Activated CD8-positive, alpha-beta T cell treated with anti-CD3 and anti-CD28 coated beads, Interleukin-2, amount 10 ng/mL, durations not matched to agents 7 days and 5 days (primary cell): ENCODE results near the gene SLC2A10. TPM values are rescaled to one million over a fixed set of nuclear protein-coding genes. Genes with fewer than 3 reads are reported as not detected.

Experiments used
- ATAC-seq: fragments of 150-1000 bp; cut with Tn5 transposase; one replicate; pipeline ENCODE4 v1.10.0; 2021; ENCODE audit warnings: moderate library complexity
- CTCF ChIA-PET: fragments of 350-600 bp; sonication (Branson Sonifier 250); formaldehyde crosslinking; loops from one replicate; lab custom pipeline; 2021; ENCODE audit warnings: antibody characterized with exemption; lab: Charles Lee
- POLR2A ChIA-PET: fragments of 350-600 bp; sonication (Branson Sonifier 250); formaldehyde crosslinking; loops from one replicate; lab custom pipeline; 2021; ENCODE audit warnings: antibody characterized with exemption; lab: Charles Lee
- DNase-seq: peaks from one replicate; pipeline ENCODE4 v3.0.0-alpha.2; 2020
- H3K27ac Mint-ChIP-seq: one replicate; pipeline ENCODE4 v1.8.0; 2021; ENCODE audit warnings: mild to moderate bottlenecking, mixed read lengths
- H3K27me3 Mint-ChIP-seq: one replicate; pipeline ENCODE4 v1.8.0; 2021; ENCODE audit warnings: low read depth, mixed read lengths
- H3K36me3 Mint-ChIP-seq: one replicate; pipeline ENCODE4 v1.8.0; 2021; ENCODE audit warnings: low read depth, mixed read lengths
- H3K4me1 Mint-ChIP-seq: one replicate; pipeline ENCODE4 v1.8.0; 2021; ENCODE audit warnings: low read depth, mixed read lengths
- H3K4me3 Mint-ChIP-seq: one replicate; pipeline ENCODE4 v1.8.0; 2021; ENCODE audit warnings: mild to moderate bottlenecking, mixed read lengths
- H3K9me3 Mint-ChIP-seq: one replicate; pipeline ENCODE4 v1.8.0; 2022; ENCODE audit warnings: mixed read lengths; ENCODE audit not compliant: insufficient read depth
- total RNA-seq, 2 experiments: library from RNA; stranded (reverse); gene quantifications; one replicate each; pipeline ENCODE4 v1.2.3, GENCODE V29; 2021

Gene SLC2A10
- total RNA-seq, 2 experiments from 2014 or later, result not detected

DNA sequence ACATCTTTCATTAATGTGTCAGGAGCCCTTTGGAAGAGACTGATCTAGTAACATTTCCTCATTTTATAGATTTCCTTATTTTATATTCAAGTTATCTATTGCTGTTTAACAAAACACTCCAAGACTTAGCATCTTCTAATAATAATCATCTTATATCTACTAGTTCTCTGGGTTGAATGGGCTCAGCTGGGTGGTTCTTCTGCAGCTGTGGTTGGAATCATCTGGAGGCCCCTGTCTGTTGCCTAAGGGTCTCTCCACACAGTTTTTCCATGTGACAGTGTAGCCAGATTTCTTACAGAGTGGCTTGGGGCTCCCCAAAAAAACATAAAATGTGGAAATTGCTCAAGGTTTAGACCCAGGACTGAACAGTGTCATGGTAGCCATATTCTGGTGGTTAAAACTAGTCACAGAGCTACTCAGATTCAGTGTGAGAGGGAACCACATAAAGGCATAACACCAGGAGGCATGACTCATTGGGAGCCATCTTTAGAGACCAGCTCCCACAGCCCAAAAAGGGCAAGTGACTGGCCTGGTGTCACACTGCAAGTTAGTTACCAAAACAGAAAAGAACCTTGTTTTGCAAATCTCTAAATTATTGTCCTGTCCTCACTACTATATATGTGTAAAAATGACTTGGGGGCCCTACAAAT, 11.5 kb downstream of the SLC2A10 start:
- DNase-seq (no peak), ATAC-seq (no peak)
- ChIA-PET POLR2A (no interaction called here), CTCF (no interaction called here)
- Mint-ChIP-seq H3K27me3 (peaks cover 1% of the 10 kb centered on the region), H3K27ac (no peak overlapping the region), H3K9me3 (peaks cover 9% of the 10 kb centered on the region), H3K4me1 (no peaks in the 10 kb centered on the region), H3K36me3 (no peaks in the 10 kb centered on the region), H3K4me3 (no peak overlapping the region)

DNA sequence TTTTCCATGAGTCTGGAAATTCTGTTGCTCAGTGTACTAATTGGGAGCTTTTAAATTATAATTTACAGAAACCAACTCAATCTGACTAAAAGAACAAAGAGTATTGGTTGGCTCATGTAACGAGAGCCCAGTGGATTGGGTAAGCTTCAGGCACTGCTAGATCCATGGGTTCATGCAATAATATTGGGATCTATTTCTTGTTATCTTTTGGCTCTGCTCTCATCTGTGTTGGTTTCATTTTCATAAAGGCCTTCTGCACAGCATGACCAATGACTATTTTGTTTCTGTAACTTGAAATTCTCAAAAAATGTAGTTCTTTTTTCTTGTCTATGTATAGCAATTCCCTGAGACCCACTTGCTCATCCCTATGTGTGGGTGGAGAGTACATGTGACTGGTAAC, 12.0 kb downstream of the SLC2A10 start:
- Mint-ChIP-seq H3K4me3 (no peak overlapping the region), H3K27me3 (peaks cover 1% of the 10 kb centered on the region), H3K4me1 (no peaks in the 10 kb centered on the region), H3K36me3 (no peaks in the 10 kb centered on the region), H3K27ac (no peak overlapping the region), H3K9me3 (peaks cover 9% of the 10 kb centered on the region)
- no peak for DNase-seq
- CTCF ChIA-PET, result no interaction called here
- ATAC-seq, result no peak
- POLR2A ChIA-PET, result no interaction called here

DNA sequence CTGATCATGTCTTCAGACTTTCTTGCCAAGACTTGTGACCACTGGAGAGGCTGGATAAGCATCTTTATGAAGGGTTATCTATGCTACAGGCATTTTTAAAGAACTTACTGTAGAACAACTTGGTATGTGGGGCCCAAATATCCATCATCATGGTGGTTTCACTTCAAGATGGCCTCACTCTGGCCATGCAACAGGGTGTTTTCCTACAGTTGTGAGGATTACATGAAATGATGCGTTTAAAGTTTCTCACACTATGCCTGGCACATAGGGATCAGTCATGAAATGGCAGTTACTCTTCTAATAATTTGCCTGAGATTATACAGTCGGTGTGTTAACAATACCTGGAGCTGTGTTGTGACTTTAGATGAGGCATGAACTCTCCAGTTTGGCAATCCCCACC, 13.0 kb downstream of the SLC2A10 start:
- Mint-ChIP-seq H3K36me3 (no peaks in the 10 kb centered on the region), H3K27ac (no peak overlapping the region), H3K4me1 (no peaks in the 10 kb centered on the region), H3K4me3 (no peak overlapping the region), H3K9me3 (peaks cover 9% of the 10 kb centered on the region), H3K27me3 (peaks cover 1% of the 10 kb centered on the region)
- DNase-seq (no peak), ATAC-seq (no peak)
- POLR2A ChIA-PET, result no interaction called here
- CTCF ChIA-PET, result no interaction called here

DNA sequence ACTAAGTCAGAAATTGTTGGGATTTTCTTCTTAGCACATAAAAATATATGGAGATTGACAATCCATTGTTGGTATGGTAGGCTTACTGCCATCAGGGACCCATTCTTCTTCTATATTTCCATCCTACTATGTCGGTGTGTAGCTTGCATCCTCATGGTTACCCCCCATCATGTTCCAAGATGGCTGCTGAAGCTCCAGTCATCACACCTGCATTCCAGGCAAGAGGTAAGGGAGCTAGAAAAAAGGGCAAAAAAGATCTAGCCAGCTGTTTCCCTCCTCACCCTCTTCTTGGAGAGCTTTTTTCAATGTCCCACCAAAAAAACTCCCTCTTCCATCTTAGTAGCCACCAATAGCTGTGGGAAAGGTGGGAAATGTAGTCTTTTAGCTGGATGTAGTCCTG, 13.6 kb downstream of the SLC2A10 start:
- no peak overlapping the region for H3K4me3 Mint-ChIP-seq
- POLR2A ChIA-PET, result no interaction called here
- CTCF ChIA-PET, result no interaction called here
- ATAC-seq (no peak), DNase-seq (no peak)
- peaks cover 9% of the 10 kb centered on the region for H3K9me3 Mint-ChIP-seq
- no peaks in the 10 kb centered on the region for H3K36me3 Mint-ChIP-seq
- no peak overlapping the region for H3K27ac Mint-ChIP-seq
- peaks cover 1% of the 10 kb centered on the region for H3K27me3 Mint-ChIP-seq
- no peaks in the 10 kb centered on the region for H3K4me1 Mint-ChIP-seq

DNA sequence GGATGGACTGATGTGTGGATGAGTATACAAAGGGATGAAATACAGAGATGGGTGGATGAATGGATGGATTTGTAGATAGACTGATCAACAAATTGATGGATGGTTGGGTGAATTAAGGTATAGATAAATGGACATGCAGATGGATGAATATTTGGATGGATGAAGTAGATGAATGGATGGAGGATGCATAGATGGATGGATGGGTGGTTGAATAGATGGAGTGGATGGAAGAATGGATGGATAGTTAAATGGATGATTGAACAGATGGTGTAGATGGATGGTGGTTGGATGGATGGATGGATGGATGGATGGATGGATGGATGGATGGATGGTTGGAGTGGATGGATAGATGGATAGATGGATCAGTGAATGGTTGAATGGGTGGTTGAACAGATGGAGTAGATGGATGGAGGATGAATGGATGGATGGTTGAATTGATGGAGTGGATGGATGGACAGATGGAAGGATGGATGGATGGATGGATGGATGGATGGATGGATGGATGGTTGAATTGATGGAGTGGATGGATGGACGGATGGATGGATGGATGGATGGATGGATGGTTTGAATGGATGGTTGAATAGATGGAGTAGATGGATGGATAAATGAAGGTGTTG, 15.0 kb downstream of the SLC2A10 start:
- no peak overlapping the region for H3K4me3 Mint-ChIP-seq
- H3K27me3 Mint-ChIP-seq, result no peaks in the 10 kb centered on the region
- no peak for DNase-seq
- no peak for ATAC-seq
- POLR2A ChIA-PET, result no interaction called here
- H3K27ac Mint-ChIP-seq, result no peak overlapping the region
- CTCF ChIA-PET, result no interaction called here
- no peaks in the 10 kb centered on the region for H3K36me3 Mint-ChIP-seq
- H3K9me3 Mint-ChIP-seq, result peaks cover 9% of the 10 kb centered on the region
- no peaks in the 10 kb centered on the region for H3K4me1 Mint-ChIP-seq

DNA sequence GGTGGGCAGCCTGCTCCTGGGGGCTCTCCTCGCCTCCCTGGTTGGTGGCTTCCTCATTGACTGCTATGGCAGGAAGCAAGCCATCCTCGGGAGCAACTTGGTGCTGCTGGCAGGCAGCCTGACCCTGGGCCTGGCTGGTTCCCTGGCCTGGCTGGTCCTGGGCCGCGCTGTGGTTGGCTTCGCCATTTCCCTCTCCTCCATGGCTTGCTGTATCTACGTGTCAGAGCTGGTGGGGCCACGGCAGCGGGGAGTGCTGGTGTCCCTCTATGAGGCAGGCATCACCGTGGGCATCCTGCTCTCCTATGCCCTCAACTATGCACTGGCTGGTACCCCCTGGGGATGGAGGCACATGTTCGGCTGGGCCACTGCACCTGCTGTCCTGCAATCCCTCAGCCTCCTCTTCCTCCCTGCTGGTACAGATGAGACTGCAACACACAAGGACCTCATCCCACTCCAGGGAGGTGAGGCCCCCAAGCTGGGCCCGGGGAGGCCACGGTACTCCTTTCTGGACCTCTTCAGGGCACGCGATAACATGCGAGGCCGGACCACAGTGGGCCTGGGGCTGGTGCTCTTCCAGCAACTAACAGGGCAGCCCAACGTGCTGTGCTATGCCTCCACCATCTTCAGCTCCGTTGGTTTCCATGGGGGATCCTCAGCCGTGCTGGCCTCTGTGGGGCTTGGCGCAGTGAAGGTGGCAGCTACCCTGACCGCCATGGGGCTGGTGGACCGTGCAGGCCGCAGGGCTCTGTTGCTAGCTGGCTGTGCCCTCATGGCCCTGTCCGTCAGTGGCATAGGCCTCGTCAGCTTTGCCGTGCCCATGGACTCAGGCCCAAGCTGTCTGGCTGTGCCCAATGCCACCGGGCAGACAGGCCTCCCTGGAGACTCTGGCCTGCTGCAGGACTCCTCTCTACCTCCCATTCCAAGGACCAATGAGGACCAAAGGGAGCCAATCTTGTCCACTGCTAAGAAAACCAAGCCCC, 16.0 kb downstream of the SLC2A10 start:
- no peaks in the 10 kb centered on the region for H3K36me3 Mint-ChIP-seq
- ATAC-seq (no peak), DNase-seq (no peak)
- no peaks in the 10 kb centered on the region for H3K4me1 Mint-ChIP-seq
- no peak overlapping the region for H3K4me3 Mint-ChIP-seq
- POLR2A ChIA-PET, result no interaction called here
- H3K27me3 Mint-ChIP-seq, result no peaks in the 10 kb centered on the region
- no peak overlapping the region for H3K27ac Mint-ChIP-seq
- CTCF ChIA-PET, result no interaction called here
- peaks cover 5% of the 10 kb centered on the region for H3K9me3 Mint-ChIP-seq

DNA sequence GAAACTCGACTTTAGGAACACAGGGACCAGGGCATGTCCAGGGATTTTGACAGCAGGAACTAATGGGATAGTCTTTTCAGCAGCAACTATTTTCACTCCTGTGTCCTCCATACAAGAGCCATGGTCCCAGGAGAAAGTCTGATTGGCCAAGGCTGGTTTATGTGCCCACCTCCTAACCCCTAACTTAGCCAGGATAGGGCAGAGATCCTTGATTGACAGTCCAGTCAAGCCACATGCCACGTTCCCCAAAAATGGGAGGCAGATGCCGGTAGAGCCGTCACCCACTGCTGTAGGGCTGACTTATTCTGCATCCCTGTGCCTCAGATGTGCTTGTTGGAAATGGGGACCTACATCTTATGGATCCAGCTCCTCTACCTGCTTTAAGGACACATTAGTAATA, 22.3 kb downstream of the SLC2A10 start:
- Mint-ChIP-seq H3K4me1 (no peaks in the 10 kb centered on the region), H3K27ac (no peak overlapping the region)
- POLR2A ChIA-PET, result no interaction called here

DNA sequence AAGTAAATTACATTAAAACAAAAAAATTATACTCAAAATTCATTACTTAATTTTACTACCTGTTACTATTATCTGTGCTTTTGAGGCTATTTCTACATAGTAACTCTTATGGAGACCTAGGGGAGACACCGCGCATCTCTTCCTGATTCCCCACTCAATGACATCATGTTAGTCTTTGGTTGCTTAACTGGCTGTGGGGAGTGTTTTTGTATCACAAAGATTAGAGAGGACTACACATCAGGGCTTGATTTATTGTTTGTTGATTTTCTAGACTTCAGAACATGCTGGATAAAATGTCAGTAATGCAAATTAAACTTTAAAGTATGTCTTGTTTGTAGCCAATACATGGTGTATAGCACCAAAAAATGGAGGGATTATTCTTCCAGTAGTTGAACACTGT, 26.0 kb downstream of the SLC2A10 start:
- Mint-ChIP-seq H3K27ac (no peak overlapping the region), H3K9me3 (no peaks in the 10 kb centered on the region), H3K27me3 (peaks cover 17% of the 10 kb centered on the region), H3K4me1 (no peaks in the 10 kb centered on the region), H3K4me3 (no peak overlapping the region), H3K36me3 (no peaks in the 10 kb centered on the region)
- ATAC-seq (no peak), DNase-seq (no peak)
- ChIA-PET CTCF (no interaction called here), POLR2A (no interaction called here)

More for the DNA sequence above, 22.3 kb downstream of the SLC2A10 start:
- Mint-ChIP-seq H3K4me3 (no peak overlapping the region), H3K27me3 (peaks cover 2% of the 10 kb centered on the region), H3K36me3 (no peaks in the 10 kb centered on the region), H3K9me3 (no peaks in the 10 kb centered on the region)
- CTCF ChIA-PET, result no interaction called here
- no peak for ATAC-seq
- no peak for DNase-seq

DNA sequence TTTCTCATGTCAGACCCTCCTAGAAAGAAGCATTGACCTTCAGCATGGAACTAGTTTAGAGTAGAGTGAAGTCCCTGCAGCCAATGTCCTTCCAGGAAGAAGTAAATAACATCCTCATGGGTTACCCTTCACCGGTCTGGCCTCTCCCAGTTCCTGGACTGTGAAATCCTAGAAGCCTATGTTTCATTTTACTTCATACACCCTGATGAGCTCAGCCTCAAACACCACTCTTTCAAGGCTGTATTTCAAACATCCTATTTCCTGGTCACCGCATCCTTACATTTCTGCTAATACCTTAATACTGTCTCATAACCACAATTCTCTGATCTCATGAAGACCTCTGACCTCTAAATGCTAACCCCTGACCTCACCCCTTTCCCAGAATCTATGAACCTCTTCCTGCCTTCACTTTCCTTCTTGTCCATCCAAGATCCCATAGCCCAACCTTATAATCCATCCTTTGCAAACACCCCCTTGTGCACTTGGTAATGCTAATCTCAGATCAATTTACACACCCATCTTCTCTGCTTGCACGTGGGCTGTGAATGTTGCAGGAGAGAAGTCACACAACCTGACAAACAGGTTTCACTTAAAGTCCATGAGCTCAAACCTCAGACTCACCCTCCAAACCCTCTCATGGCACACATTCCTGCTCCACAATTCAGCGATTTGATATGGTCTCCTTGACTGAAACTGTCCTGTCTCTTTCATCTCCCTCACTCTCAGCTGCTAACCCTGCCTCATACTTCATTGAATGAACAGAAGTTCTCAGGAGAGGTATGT, 30.2 kb downstream of the SLC2A10 start:
- DNase-seq (no peak), ATAC-seq (no peak)
- H3K36me3 Mint-ChIP-seq, result no peaks in the 10 kb centered on the region
- ChIA-PET CTCF (no interaction called here), POLR2A (no interaction called here)
- H3K4me1 Mint-ChIP-seq, result no peaks in the 10 kb centered on the region
- H3K9me3 Mint-ChIP-seq, result no peaks in the 10 kb centered on the region
- peaks cover 27% of the 10 kb centered on the region for H3K27me3 Mint-ChIP-seq
- no peak overlapping the region for H3K27ac Mint-ChIP-seq
- H3K4me3 Mint-ChIP-seq, result no peak overlapping the region

DNA sequence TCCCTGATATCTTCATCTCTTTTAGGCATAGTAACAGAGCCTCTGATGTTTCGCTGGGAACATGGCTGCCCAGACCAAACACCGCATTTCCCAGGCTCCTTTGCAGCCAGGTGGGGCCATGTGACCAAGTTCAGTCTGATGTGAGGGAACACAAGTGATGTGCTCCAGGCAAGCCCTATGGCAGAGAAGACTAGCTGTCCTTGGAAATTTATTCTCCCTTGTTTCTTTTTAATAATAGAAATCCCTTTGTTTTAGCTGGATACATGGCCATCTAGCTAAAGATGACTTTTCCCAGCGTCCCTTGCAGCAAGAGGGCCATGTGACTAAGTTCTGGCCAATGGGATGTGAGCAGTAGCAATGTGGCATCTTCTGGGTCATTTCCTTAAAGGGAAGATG, 30.8 kb downstream of the SLC2A10 start:
- ATAC-seq, result no peak
- no peak overlapping the region for H3K27ac Mint-ChIP-seq
- no peaks in the 10 kb centered on the region for H3K36me3 Mint-ChIP-seq
- CTCF ChIA-PET, result no interaction called here
- H3K9me3 Mint-ChIP-seq, result no peaks in the 10 kb centered on the region
- H3K27me3 Mint-ChIP-seq, result peaks cover 27% of the 10 kb centered on the region
- no peak overlapping the region for H3K4me3 Mint-ChIP-seq
- POLR2A ChIA-PET, result no interaction called here
- DNase-seq, result no peak
- no peaks in the 10 kb centered on the region for H3K4me1 Mint-ChIP-seq

DNA sequence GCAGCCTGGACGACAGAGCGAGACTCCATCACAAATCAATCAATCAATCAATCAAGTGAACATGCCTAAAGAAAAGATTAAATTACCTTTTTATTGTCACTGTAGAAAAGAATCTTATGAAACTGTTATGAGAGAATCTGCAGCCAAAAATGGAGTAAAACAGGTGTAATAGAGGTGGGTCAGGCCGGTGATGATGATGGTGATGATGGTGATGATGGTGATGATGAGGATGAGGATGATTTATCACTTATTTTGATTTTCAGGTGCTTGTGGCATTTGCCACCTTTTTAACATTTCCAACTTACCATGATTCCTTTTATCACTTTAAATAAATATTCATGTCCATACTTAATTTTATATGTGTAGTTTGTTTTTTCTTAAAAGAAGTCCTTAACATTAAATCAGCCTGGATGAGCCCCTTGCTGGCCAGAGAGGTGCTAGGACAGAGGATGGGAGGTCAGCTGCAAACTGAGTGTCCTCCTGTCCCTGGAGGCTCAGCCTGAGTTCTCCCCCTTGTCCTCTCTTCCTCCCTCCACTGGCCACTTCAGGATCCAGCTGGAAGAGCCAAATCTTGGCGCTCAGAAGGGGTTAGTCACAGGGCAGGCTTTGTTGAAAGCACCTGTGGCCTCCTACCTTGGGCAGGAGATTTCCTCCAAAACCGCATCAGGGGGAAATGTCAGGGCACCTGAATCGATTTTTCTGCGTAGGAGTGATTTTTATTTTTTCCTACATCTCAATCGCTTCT, 32.6 kb downstream of the SLC2A10 start:
- ATAC-seq (no peak), DNase-seq (no peak)
- Mint-ChIP-seq H3K27ac (no peak overlapping the region), H3K4me3 (no peak overlapping the region), H3K27me3 (peaks cover 31% of the 10 kb centered on the region), H3K9me3 (no peaks in the 10 kb centered on the region), H3K36me3 (no peaks in the 10 kb centered on the region), H3K4me1 (no peaks in the 10 kb centered on the region)
- POLR2A ChIA-PET, result no interaction called here
- CTCF ChIA-PET, result no interaction called here
